Myocyte (in vitro differentiated cells): ENCODE data around the gene BCAR3. TPM values are rescaled to one million over a fixed set of nuclear protein-coding genes. Genes with fewer than 3 reads are reported as not detected.

Experiments used
- DNase-seq: peaks from one replicate; pipeline ENCODE4 v3.0.0-alpha.2; 2012; ENCODE audit warnings: low read depth
- total RNA-seq: library from RNA; depleted of rRNA; stranded (reverse); fragments of >200 nt; gene quantifications from 2 replicates; pipeline ENCODE4 v1.2.3, GENCODE V29; 2014

The BCAR3 gene
- total RNA-seq, 1 donor from 2014 or later = 46.6 TPM

GRCh38 chr1:93578911-93579825 lies 102.5 kb downstream of the BCAR3 start:
- no peak for DNase-seq

- no peak for DNase-seq
Measured at GRCh38 chr1:93578433-93578830, 103.2 kb downstream of the BCAR3 start.

- no peak for DNase-seq
Measured at GRCh38 chr1:93577536-93578432, 103.9 kb downstream of the BCAR3 start.

GRCh38 chr1:93576746-93577145 lies 104.9 kb downstream of the BCAR3 start:
- DNase-seq = no peak

- no peak for DNase-seq
Measured at GRCh38 chr1:93576346-93576745, 105.3 kb downstream of the BCAR3 start.

GRCh38 chr1:93575621-93576284 lies 105.9 kb downstream of the BCAR3 start:
- no peak for DNase-seq

GRCh38 chr1:93574991-93575390 lies 106.6 kb downstream of the BCAR3 start:
- DNase-seq = peak; percentile 55

- no peak for DNase-seq
Measured at GRCh38 chr1:93574511-93574910, 107.1 kb downstream of the BCAR3 start.

GRCh38 chr1:93573940-93574469 lies 107.6 kb downstream of the BCAR3 start:
- peak; percentile 56 for DNase-seq

GRCh38 chr1:93571623-93572310 lies 109.9 kb downstream of the BCAR3 start:
- DNase-seq = no peak

- peak; percentile 38 for DNase-seq
Measured at GRCh38 chr1:93569489-93569888, 112.1 kb downstream of the BCAR3 start.

GRCh38 chr1:93567255-93567918 lies 114.2 kb downstream of the BCAR3 start:
- DNase-seq = peak; percentile 80

- no peak for DNase-seq
Measured at GRCh38 chr1:93566227-93566626, 115.4 kb downstream of the BCAR3 start.

GRCh38 chr1:93565496-93566206 lies 116.0 kb downstream of the BCAR3 start:
- no peak for DNase-seq

- no peak for DNase-seq
Measured at GRCh38 chr1:93559695-93560094, 121.9 kb downstream of the BCAR3 start.

GRCh38 chr1:93559045-93559444 lies 122.6 kb downstream of the BCAR3 start:
- no peak for DNase-seq

- DNase-seq = no peak
Measured at GRCh38 chr1:93556291-93556690, 125.3 kb downstream of the BCAR3 start.

- peak; percentile 20 for DNase-seq
Measured at GRCh38 chr1:93554883-93555872, 126.5 kb downstream of the BCAR3 start.
